ENCODE results near the gene ELK4. TPM values are rescaled to one million over a fixed set of nuclear protein-coding genes. Genes with fewer than 3 reads are reported as not detected.

Gene ELK4
- total and polyA plus RNA-seq, 2 of the 8 experiments (the other 6 are each of a cell fraction or from before 2014, with no cell fraction given) = 2.9 to 26.3 TPM

DNA sequence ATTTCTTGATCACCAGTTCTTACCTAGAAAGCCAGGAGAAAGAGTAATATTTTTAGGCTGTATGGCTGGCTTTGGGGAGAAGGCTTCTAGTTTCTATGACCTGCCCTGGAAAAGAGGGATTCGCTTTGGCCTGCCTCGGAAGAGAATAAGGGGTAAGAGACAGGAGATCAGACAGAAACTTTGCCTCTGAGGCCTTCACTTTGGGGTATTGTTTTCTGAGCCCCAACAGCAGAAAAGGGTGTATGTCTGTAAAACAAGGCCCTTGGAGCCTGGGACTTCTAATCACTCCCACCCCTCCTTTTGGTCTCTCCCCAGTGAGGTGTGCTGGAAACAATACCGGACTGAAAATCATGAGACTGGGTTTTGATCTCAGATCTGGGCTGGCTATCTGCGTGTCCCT, 43.4 kb upstream of the ELK4 start:
- Histone ChIP-seq H3K9ac (replicated peaks in 1 of 4; ENCODE audit: extremely low read depth in 1 of 4, low read depth in 3 of 4, low read length in 3 of 4) (no peak overlapping the region), H3K79me1 (ENCODE audit: low read depth, low read length) (peaks cover 17% of the 10 kb centered on the region), H2BK15ac (ENCODE audit: low read length) (peak overlapping the region; percentile 66; the same call in 1 of the 2 replicates), H2BK120ac (replicated peaks; ENCODE audit: low read depth, low read length) (no peak overlapping the region), H3K4me1 (replicated peaks in 1 of 4; ENCODE audit: control insufficient read depth in 3 of 4, insufficient read depth in 4 of 4, low read length in 3 of 4) (peaks cover 20 to 57% (median 40%) of the 10 kb centered on the region in 4 experiments), H3K4me2 (ENCODE audit: insufficient read depth in 1 of 2, low read depth in 2 of 2, low read length in 2 of 2) (no peak overlapping the region), H3K23ac (ENCODE audit: insufficient read length) (no peak overlapping the region), H4K20me1 (replicated peaks in 1 of 2; ENCODE audit: control insufficient read depth in 1 of 2, insufficient read depth in 2 of 2, low read length in 2 of 2) (peaks cover 0 to 7% of the 10 kb centered on the region in 2 experiments), H3K27me3 (replicated peaks in 1 of 4; ENCODE audit: control insufficient read depth in 3 of 4, extremely low read depth in 1 of 4, insufficient read depth in 3 of 4, low read length in 3 of 4) (no peaks in the 10 kb centered on the region), H3K27ac (ENCODE audit: low read depth, low read length) (no peak overlapping the region), H2BK20ac (ENCODE audit: low read length) (no peak overlapping the region), H3K4me3 (ENCODE audit: extremely low read depth in 1 of 4, insufficient read depth in 2 of 4, low read depth in 3 of 4, low read length in 4 of 4) (no peak overlapping the region), H3K14ac (ENCODE audit: insufficient read length) (no peak overlapping the region), H3K23me2 (ENCODE audit: low read depth, low read length) (peaks cover 6% of the 10 kb centered on the region; the same call in 1 of the 2 replicates), H4K91ac (replicated peaks; ENCODE audit: insufficient read length, low read length) (no peak overlapping the region), H3K9me3 (ENCODE audit: insufficient read depth in 2 of 2, low read depth in 1 of 2, low read length in 1 of 2) (no peaks in the 10 kb centered on the region), H2BK5ac (ENCODE audit: low read depth, low read length) (no peak overlapping the region), H3K56ac (replicated peaks; ENCODE audit: insufficient read length, low read depth, low read length) (no peak overlapping the region), H2BK12ac (ENCODE audit: low read depth, low read length) (no peak overlapping the region), H3K4ac (replicated peaks; ENCODE audit: insufficient read length, low read depth, low read length) (no peak overlapping the region), H3K18ac (ENCODE audit: extremely low read depth, low read length) (no peak overlapping the region), H4K5ac (ENCODE audit: insufficient read length, low read depth, low read length) (no peak overlapping the region), H4K8ac (ENCODE audit: extremely low read depth, insufficient read depth, low read length) (no peak overlapping the region), H3K36me3 (ENCODE audit: control insufficient read depth in 2 of 4, insufficient read depth in 4 of 4, low read length in 3 of 4) (no peaks in the 10 kb centered on the region), H2AFZ (ENCODE audit: low read length) (no peak overlapping the region), H3K79me2 (ENCODE audit: control insufficient read depth in 1 of 2, insufficient read depth in 2 of 2, low read length in 2 of 2) (peaks cover 0 to 48% of the 10 kb centered on the region in 2 experiments; a peak in 3 of 4 replicates), H2AK5ac (ENCODE audit: low read depth, low read length) (no peak overlapping the region)
- DNase-seq (ENCODE audit: low read depth in 1 of 2, low spot score in 2 of 2) (no peak), FAIRE-seq (no peak)
- ChIA-PET POLR2A (ENCODE audit: partially characterized antibody) (interaction anchor here (0.8 to 1.0 kb wide), 3 partner anchors 15 to 72 kb away, joined by 3 to 4 read pairs (median 3); no protein-coding TSS in a partner anchor), CTCF (ENCODE audit: partially characterized antibody) (interaction anchor here (13.1 to 17.5 kb wide), 2 partner anchors 17 to 35 kb away, joined by 154 to 378 read pairs; no protein-coding TSS in a partner anchor)
- 93% methylated on average over 4 of the region's 4 CpGs; no CpG with 5 or more reads in 1 of the 2 experiments for WGBS, 2 experiments (ENCODE audit: extremely low coverage in 1 of 2, insufficient coverage in 1 of 2, insufficient read length in 1 of 2, insufficient replicate concordance in 2 of 2, low coverage in 1 of 2, low lambda C conversion rate in 2 of 2, missing lambda C conversion rate in 1 of 2)
- no peak for TF ChIP-seq EP300 (IDR thresholded peaks at IDR 0.05; ENCODE audit: borderline replicate concordance in 1 of 2, low read depth in 2 of 2, low read length in 2 of 2)
- TF ChIP-seq SIN3A (conservative IDR thresholded peaks at IDR 0.05 in 1 of 2, IDR thresholded peaks at IDR 0.05 in 1 of 2; ENCODE audit: low read depth in 1 of 2, low read length in 2 of 2) = no peak
- TF ChIP-seq MAFK (IDR thresholded peaks at IDR 0.05; ENCODE audit: low read depth, low read length) = no peak
- no peak for TF ChIP-seq HDAC2 (IDR thresholded peaks at IDR 0.05; ENCODE audit: borderline replicate concordance in 1 of 2, low read depth in 2 of 2, low read length in 2 of 2)
- TF ChIP-seq SP2 (IDR thresholded peaks at IDR 0.05; ENCODE audit: low read length) = no peak
- TF ChIP-seq SP4 (IDR thresholded peaks at IDR 0.05; ENCODE audit: low read length) = no peak
- TF ChIP-seq HDAC6 (IDR thresholded peaks at IDR 0.05; ENCODE audit: low read depth, low read length) = no peak
- no peak for TF ChIP-seq CEBPB (IDR thresholded peaks at IDR 0.05; ENCODE audit: low read depth, low read length)
- TF ChIP-seq NRF1 (IDR thresholded peaks at IDR 0.05; ENCODE audit: low read depth, low read length) = no peak
- TF ChIP-seq TAF1 (IDR thresholded peaks at IDR 0.05; ENCODE audit: low read depth, low read length) = no peak
- TF ChIP-seq SP1 (IDR thresholded peaks at IDR 0.05; ENCODE audit: low read depth, low read length) = no peak
- TF ChIP-seq, protein P1, sequence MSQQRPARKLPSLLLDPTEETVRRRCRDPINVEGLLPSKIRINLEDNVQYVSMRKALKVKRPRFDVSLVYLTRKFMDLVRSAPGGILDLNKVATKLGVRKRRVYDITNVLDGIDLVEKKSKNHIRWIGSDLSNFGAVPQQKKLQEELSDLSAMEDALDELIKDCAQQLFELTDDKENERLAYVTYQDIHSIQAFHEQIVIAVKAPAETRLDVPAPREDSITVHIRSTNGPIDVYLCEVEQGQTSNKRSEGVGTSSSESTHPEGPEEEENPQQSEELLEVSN (IDR thresholded peaks at IDR 0.05) = no peak
- TF ChIP-seq TAF7 (optimal IDR thresholded peaks at IDR 0.05; ENCODE audit: borderline replicate concordance, low read depth, low read length) = no peak
